ENCODE data around the gene SDK1. TPM values are rescaled to one million over a fixed set of nuclear protein-coding genes. Genes with fewer than 3 reads are reported as not detected.

Gene SDK1
- total and polyA plus RNA-seq, 4 donors = 1.9 to 46.3 (median 12.4) TPM

DNA sequence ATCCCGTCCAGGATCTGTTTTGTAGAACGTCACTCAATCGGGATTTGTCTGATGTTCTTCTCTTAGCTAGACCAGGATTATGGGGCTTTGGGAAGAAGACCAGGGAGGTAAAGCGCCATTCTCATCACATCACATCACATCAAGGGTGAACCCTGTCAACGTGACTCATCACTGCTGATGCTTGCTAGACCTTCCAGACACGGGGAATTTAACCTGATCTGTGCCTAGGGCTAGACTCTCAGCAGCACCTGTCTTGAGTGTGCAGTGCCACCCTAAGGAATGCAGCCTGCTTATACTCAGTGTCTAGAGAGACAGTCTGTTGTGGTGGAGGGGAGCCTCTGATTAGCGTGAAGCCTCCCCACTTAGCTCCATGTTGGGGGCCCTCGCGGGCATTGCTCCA, 702.5 kb downstream of the SDK1 start:
- Histone ChIP-seq H3K4me1 (ENCODE audit: control insufficient read depth in 1 of 2, insufficient read depth in 2 of 2, low read length in 2 of 2) (no peaks in the 10 kb centered on the region), H3K27me3 (ENCODE audit: control insufficient read depth in 1 of 2, insufficient read depth in 2 of 2, low read length in 1 of 2) (no peaks in the 10 kb centered on the region), H3K27ac (ENCODE audit: low read depth in 1 of 2, low read length in 2 of 2) (no peak overlapping the region), H3K9me3 (ENCODE audit: control insufficient read depth, low read length) (no peaks in the 10 kb centered on the region), H3K4me3 (ENCODE audit: low read length in 2 of 2) (no peak overlapping the region), H3K36me3 (ENCODE audit: control insufficient read depth in 1 of 2, insufficient read depth in 2 of 2, low read length in 1 of 2) (no peaks in the 10 kb centered on the region)
- ATAC-seq (ENCODE audit: low FRiP score) (no peak), DNase-seq (no peak)
- intact Hi-C loops (cut with DNase I) = no loop called here
- WGBS, 2 donors = 85 to 91% methylated on average over 9 of the region's 9 CpGs

- Histone ChIP-seq H3K9me3 (ENCODE audit: control insufficient read depth, low read length) (no peaks in the 10 kb centered on the region), H3K27ac (ENCODE audit: low read depth in 1 of 2, low read length in 2 of 2) (no peak overlapping the region), H3K36me3 (ENCODE audit: control insufficient read depth in 1 of 2, insufficient read depth in 2 of 2, low read length in 1 of 2) (peaks cover 0 to 5% of the 10 kb centered on the region in 2 donors), H3K4me3 (ENCODE audit: low read length in 2 of 2) (no peak overlapping the region), H3K4me1 (ENCODE audit: control insufficient read depth in 1 of 2, insufficient read depth in 2 of 2, low read length in 2 of 2) (no peaks in the 10 kb centered on the region), H3K27me3 (ENCODE audit: control insufficient read depth in 1 of 2, insufficient read depth in 2 of 2, low read length in 1 of 2) (no peaks in the 10 kb centered on the region)
- intact Hi-C loops (cut with DNase I) = no loop called here
- DNase-seq (no peak), ATAC-seq (ENCODE audit: low FRiP score) (no peak)
- WGBS, 2 donors = 84 to 85% methylated on average over 11 of the region's 11 CpGs
Observed at GRCh38 chr7:4006687-4007086, 705.6 kb downstream of the SDK1 start.

- no peak for ATAC-seq (ENCODE audit: low FRiP score)
- no peaks in the 10 kb centered on the region for H3K27me3 ChIP-seq (ENCODE audit: control insufficient read depth in 1 of 2, insufficient read depth in 2 of 2, low read length in 1 of 2)
- no peak overlapping the region for H3K4me3 ChIP-seq (ENCODE audit: low read length in 2 of 2)
- intact Hi-C loops (cut with DNase I) = no loop called here
- no peak overlapping the region for H3K27ac ChIP-seq (ENCODE audit: low read depth in 1 of 2, low read length in 2 of 2)
- H3K4me1 ChIP-seq (ENCODE audit: control insufficient read depth in 1 of 2, insufficient read depth in 2 of 2, low read length in 2 of 2) = no peaks in the 10 kb centered on the region
- no peak for DNase-seq
- H3K9me3 ChIP-seq (ENCODE audit: control insufficient read depth, low read length) = no peaks in the 10 kb centered on the region
- 87 to 89% methylated on average over 16 of the region's 16 CpGs for WGBS, 2 donors
- H3K36me3 ChIP-seq (ENCODE audit: control insufficient read depth in 1 of 2, insufficient read depth in 2 of 2, low read length in 1 of 2) = peaks cover 0 to 6% of the 10 kb centered on the region in 2 donors
Observed at GRCh38 chr7:4009211-4010060, 708.4 kb downstream of the SDK1 start.

GRCh38 chr7:4010061-4010605, 709.1 kb downstream of the SDK1 start:
- Histone ChIP-seq H3K27me3 (ENCODE audit: control insufficient read depth in 1 of 2, insufficient read depth in 2 of 2, low read length in 1 of 2) (no peaks in the 10 kb centered on the region), H3K27ac (ENCODE audit: low read depth in 1 of 2, low read length in 2 of 2) (no peak overlapping the region), H3K4me1 (ENCODE audit: control insufficient read depth in 1 of 2, insufficient read depth in 2 of 2, low read length in 2 of 2) (no peaks in the 10 kb centered on the region), H3K9me3 (ENCODE audit: control insufficient read depth, low read length) (no peaks in the 10 kb centered on the region), H3K4me3 (ENCODE audit: low read length in 2 of 2) (no peak overlapping the region), H3K36me3 (ENCODE audit: control insufficient read depth in 1 of 2, insufficient read depth in 2 of 2, low read length in 1 of 2) (peaks cover 0 to 6% of the 10 kb centered on the region in 2 donors)
- ATAC-seq (ENCODE audit: low FRiP score) (no peak), DNase-seq (no peak)
- intact Hi-C loops (cut with DNase I) = no loop called here
- 92 to 94% methylated on average over 13 of the region's 13 CpGs for WGBS, 2 donors

DNA sequence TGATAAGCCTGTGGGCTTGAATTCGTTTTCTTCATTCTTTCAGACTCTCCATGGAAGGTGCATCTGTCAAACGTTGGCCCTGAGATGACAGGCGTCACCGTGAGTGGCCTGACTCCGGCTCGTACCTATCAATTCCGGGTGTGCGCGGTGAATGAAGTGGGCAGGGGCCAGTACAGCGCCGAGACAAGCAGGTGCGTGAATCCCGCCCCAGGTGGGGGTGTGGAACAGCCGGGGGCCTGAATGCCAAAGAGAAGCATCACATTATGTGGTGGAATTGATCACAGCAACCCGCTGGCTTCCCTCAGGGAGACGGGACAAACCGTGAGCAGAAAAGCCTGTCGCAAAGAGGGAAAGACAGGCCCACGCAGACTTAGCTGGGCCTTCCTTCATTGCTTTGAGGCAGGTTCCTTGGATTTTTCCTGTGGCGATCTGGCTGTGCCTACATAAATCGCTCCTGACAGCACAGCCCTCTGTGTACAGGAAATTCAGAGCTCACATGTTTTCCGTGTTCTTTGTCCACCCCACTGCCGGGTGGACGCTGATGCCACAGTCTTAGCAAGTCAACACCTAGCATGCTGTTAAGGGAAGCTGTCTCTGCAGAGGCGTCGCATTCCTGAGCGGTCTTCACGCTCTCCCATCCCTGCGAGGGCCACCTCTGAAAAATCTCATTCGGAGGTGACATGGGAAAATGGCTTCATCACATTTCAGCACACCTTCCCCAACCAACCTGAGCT, 710.0 kb downstream of the SDK1 start:
- 84 to 87% methylated on average over 30 of the region's 30 CpGs for WGBS, 2 donors

DNA sequence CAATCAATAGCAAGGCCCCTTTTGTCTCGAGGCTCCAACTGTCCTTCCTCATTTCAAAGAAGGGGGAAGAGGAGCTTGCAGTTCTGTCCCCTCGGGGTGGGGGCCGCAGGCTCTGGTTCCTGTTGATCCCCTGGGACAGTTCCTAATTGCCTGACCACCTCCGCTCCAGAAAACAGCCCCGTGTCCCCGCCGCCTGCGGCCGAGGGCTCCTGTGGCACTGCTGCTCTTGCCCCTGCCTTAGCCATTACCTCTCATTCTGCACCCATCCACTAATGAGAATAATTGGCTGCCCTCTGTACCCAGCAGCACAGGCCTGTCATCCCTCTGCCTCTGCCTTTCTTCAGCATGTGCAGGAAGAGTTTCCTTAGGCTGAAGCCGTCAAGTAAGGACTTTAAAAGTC, 712.7 kb downstream of the SDK1 start:
- Histone ChIP-seq H3K27ac (ENCODE audit: low read depth in 1 of 2, low read length in 2 of 2) (no peak overlapping the region), H3K4me1 (ENCODE audit: control insufficient read depth in 1 of 2, insufficient read depth in 2 of 2, low read length in 2 of 2) (no peaks in the 10 kb centered on the region), H3K9me3 (ENCODE audit: control insufficient read depth, low read length) (no peaks in the 10 kb centered on the region), H3K4me3 (ENCODE audit: low read length in 2 of 2) (no peak overlapping the region), H3K36me3 (ENCODE audit: control insufficient read depth in 1 of 2, insufficient read depth in 2 of 2, low read length in 1 of 2) (peaks cover 0 to 6% of the 10 kb centered on the region in 2 donors), H3K27me3 (ENCODE audit: control insufficient read depth in 1 of 2, insufficient read depth in 2 of 2, low read length in 1 of 2) (no peaks in the 10 kb centered on the region)
- no peak for DNase-seq
- 86% methylated on average over 10 of the region's 10 CpGs for WGBS, 2 donors
- ATAC-seq (ENCODE audit: low FRiP score) = no peak
- intact Hi-C loops (cut with DNase I) = no loop called here

More for the DNA sequence above, 710.0 kb downstream of the SDK1 start:
- Histone ChIP-seq H3K27me3 (ENCODE audit: control insufficient read depth in 1 of 2, insufficient read depth in 2 of 2, low read length in 1 of 2) (no peaks in the 10 kb centered on the region), H3K9me3 (ENCODE audit: control insufficient read depth, low read length) (no peaks in the 10 kb centered on the region), H3K4me3 (ENCODE audit: low read length in 2 of 2) (no peak overlapping the region), H3K36me3 (ENCODE audit: control insufficient read depth in 1 of 2, insufficient read depth in 2 of 2, low read length in 1 of 2) (peaks cover 0 to 6% of the 10 kb centered on the region in 2 donors), H3K27ac (ENCODE audit: low read depth in 1 of 2, low read length in 2 of 2) (no peak overlapping the region), H3K4me1 (ENCODE audit: control insufficient read depth in 1 of 2, insufficient read depth in 2 of 2, low read length in 2 of 2) (no peaks in the 10 kb centered on the region)
- ATAC-seq (ENCODE audit: low FRiP score) (no peak), DNase-seq (no peak)
- intact Hi-C loops (cut with DNase I) = no loop called here

DNA sequence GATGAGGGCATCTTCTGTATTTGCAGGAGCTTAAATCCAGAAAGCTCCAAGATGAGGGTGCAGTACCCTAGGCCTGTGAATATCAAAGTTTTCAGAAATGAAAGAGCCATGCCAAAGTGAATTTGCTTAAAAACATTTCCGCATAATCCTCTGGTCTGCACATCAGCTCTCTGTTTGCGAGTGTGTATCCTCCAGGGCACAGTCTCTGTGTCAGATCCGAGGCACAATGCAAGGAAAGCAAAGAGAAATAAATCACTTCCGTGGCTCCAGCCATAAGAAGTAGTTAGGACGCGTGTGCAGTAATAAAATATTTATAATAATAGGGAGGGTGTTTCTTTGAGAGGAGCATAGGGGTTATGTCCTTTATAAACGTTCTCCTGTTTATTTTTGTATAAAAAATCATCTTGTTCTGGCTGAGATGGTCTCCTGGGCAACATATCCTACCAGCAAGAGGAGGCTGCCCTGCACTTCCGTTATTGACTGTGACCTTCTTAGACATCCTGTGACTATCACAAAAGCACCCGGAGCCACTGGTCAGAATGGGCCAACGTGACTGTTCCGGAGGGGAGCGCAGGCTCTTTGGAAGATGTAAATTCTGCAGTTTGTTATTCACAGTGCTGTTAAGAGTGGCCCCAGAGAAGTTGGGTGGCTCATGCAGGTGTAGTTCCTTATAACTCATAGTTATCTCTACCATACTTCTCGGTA, 713.4 kb downstream of the SDK1 start:
- Histone ChIP-seq H3K27ac (ENCODE audit: low read depth in 1 of 2, low read length in 2 of 2) (no peak overlapping the region), H3K27me3 (ENCODE audit: control insufficient read depth in 1 of 2, insufficient read depth in 2 of 2, low read length in 1 of 2) (no peaks in the 10 kb centered on the region), H3K4me1 (ENCODE audit: control insufficient read depth in 1 of 2, insufficient read depth in 2 of 2, low read length in 2 of 2) (no peaks in the 10 kb centered on the region), H3K4me3 (ENCODE audit: low read length in 2 of 2) (no peak overlapping the region), H3K36me3 (ENCODE audit: control insufficient read depth in 1 of 2, insufficient read depth in 2 of 2, low read length in 1 of 2) (peaks cover 0 to 6% of the 10 kb centered on the region in 2 donors), H3K9me3 (ENCODE audit: control insufficient read depth, low read length) (peaks cover 2% of the 10 kb centered on the region)
- DNase-seq (no peak), ATAC-seq (ENCODE audit: low FRiP score) (no peak)
- intact Hi-C loops (cut with DNase I) = no loop called here
- WGBS, 2 donors = 76 to 77% methylated on average over 13 of the region's 13 CpGs

- Histone ChIP-seq H3K27ac (ENCODE audit: low read depth in 1 of 2, low read length in 2 of 2) (no peak overlapping the region), H3K36me3 (ENCODE audit: control insufficient read depth in 1 of 2, insufficient read depth in 2 of 2, low read length in 1 of 2) (peaks cover 0 to 6% of the 10 kb centered on the region in 2 donors), H3K9me3 (ENCODE audit: control insufficient read depth, low read length) (peaks cover 2% of the 10 kb centered on the region), H3K27me3 (ENCODE audit: control insufficient read depth in 1 of 2, insufficient read depth in 2 of 2, low read length in 1 of 2) (no peaks in the 10 kb centered on the region), H3K4me1 (ENCODE audit: control insufficient read depth in 1 of 2, insufficient read depth in 2 of 2, low read length in 2 of 2) (no peaks in the 10 kb centered on the region), H3K4me3 (ENCODE audit: low read length in 2 of 2) (no peak overlapping the region)
- intact Hi-C loops (cut with DNase I) = no loop called here
- WGBS, 2 donors = 95% methylated on average over 8 of the region's 8 CpGs
- DNase-seq (no peak), ATAC-seq (ENCODE audit: low FRiP score) (no peak)
Observed at GRCh38 chr7:4015371-4015770, 714.3 kb downstream of the SDK1 start.
